GM19035 (cell line): ENCODE measurements around the gene RNF166.

ENCODE experiments used
- ATAC-seq: cut with Tn5 transposase; IDR thresholded peaks from one replicate; pipeline ENCODE4 v1.9.1; 2021; ENCODE audit not compliant: unreplicated experiment

RNF166 gene

DNA sequence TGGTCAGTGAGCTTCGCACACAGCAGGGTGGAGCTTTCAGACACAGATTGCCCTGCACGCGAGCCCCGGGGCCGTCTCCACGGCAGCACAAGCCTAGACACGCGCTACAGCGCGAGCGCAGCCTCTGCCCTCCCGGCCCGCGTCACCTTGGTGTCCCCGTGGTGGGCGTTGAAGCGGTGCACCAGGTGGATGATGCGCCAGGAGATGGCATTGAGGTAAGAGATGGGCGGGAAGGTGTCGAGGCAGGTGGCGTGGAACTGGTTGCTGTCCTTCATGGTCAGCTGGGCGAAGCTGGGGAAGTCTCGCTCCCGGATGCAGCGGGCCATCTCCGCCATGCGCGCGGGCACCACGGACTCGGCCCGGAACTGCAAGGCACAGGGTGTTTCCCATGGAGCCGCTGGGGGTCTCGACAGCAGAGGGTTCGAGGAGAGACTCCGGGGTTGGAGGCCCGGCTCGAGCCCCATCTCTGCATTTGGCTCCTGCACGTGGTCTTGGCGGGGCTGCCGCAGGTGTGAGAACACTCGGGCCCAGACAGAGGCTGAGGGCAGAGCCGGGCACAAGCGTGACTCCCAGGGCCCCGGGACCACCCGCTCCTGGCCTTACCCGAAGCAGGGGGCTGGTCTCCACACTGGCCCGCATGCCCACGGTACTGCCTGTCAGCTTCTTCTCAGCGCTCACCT lies 51.0 kb downstream of the RNF166 start:
- no peak for ATAC-seq

DNA sequence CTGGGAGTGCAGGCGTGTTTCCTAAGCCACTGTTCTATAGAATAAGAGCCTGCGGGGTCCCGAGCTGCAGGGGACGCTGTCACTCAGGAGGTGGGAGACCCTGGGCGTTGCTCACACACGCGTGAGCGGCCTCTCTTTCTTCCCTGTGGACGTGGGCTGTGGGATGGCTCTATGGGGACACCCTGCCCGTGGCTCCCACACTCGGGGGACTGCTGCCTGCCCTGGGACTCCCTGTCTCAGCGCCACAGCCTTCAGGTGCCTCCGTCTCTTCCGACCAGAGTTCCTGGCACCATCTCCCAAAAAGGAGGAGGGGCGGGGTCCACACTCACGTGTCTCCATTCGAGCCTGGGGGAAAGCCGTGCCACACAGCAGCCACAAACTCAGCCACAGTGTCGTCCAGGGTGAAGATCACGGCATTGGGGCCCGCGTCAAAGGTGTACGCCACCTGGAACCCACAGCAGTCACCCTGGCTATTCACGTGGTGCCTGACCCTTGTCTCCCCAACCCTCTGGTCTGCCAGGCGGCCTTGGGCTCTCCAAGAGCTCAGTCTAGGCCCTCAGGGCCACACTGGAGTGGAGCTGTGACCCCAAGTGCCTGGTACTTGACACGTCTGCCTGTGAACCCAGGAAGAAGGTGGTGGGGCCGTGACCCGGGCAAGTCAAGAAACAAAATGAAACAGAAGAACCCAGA lies 51.7 kb downstream of the RNF166 start:
- ATAC-seq: no peak

DNA sequence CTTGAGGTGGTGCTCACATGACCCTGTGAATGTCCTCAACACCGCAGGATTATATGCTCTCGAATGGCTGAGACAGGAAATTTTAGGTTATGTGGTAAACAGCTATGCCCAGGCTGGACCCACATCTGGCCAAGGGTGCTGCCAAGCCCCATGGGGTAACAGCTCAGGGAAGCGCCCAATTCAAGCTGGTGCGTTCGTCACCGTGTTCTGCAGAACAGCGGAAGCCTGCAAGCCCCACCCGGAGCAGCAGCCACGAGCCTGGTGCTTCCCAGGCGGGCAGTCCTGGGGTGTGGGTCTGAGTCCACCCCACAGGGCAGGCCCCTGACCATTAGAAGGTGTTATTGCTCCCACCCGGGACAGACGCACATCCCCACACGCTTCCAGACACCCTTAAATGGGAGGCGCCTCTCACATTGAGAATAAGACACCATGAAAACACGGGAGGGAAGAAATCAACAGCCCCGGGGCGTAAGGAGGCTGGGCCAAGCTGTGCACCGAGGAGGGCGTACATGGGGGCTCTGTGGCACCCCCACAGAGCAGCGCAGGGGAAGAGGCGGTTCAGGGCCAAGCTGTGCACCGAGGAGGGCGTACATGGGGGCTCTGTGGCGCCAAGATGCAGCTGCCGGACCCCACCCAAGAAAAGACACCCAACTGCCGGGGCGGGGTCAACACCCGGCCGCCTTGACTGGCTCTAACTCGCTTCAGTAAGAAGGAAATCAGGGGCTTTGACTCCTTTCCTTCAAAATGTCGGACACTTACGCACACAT lies 52.4 kb downstream of the RNF166 start:
- no peak for ATAC-seq

DNA sequence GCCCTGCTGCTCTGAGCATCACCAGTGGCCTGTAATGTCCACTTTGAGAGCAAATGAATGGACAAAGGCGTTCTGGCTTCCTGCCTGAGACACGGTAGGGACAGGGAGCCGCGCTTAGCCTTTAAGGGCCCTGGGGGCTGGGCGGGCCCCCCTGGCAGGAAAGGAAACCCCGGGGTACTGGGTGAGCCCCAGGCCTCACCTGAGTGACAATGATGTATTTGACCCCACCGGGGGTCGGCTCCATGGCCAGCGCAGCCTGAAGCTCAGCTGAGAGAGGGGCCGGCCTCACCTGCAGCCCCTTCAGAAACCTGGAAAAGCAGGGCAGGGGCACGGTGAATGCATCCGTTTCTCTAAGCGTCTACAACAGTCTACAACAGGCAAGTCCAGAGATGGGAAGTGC lies 53.1 kb downstream of the RNF166 start:
- no peak for ATAC-seq

DNA sequence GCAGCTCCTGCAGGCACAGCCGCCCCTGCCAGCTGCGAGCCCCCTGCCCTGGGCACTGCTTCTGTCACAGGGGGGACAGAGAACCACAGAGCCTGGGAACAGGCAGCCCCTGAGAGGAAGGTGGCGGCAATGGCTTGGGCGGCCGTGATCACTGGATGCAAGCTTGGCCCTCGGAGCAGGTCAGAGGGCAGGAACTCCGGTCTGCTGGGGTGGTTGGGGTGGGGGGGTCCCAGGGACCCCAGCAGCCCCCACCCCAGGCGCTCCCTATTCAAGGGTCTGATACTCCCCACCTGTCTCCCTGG lies 53.5 kb downstream of the RNF166 start:
- no peak for ATAC-seq

DNA sequence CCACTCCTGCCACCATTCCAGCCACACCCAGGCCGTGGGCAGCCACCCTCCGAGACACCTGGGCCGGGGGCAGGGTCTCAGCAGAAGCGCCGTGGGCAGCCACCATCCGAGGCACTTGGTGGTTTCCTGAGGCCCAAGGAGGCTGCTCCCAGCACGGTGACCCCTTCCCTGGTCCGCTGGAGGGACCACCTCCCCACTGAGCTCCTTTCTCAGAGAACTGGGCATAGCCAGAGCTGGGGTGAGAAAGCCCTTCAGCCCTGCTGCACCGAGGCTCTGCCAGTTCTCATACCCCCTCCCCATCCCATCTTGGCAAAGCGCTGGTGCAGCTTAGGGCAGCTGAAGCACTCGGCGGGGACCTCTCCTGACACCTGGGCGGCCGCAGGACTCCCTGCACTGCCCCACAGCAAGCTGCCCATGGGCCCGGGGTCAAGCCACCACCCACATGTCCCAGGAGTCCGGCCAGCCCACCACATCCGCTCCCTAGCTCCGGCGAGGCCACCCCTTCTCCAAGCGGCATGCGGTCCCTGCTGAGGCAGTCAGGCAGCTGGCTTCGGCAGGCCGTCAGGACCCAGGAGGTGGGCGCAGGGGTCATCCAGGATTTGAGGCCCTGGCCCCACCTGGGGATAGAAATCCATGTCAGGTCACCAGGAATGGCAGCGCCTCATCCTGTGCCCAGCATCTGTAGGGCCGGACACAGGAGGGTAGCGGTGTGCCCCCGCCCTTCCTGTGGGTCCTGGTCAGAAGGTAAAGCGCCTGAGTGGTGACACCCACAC lies 54.0 kb downstream of the RNF166 start:
- ATAC-seq: no peak

DNA sequence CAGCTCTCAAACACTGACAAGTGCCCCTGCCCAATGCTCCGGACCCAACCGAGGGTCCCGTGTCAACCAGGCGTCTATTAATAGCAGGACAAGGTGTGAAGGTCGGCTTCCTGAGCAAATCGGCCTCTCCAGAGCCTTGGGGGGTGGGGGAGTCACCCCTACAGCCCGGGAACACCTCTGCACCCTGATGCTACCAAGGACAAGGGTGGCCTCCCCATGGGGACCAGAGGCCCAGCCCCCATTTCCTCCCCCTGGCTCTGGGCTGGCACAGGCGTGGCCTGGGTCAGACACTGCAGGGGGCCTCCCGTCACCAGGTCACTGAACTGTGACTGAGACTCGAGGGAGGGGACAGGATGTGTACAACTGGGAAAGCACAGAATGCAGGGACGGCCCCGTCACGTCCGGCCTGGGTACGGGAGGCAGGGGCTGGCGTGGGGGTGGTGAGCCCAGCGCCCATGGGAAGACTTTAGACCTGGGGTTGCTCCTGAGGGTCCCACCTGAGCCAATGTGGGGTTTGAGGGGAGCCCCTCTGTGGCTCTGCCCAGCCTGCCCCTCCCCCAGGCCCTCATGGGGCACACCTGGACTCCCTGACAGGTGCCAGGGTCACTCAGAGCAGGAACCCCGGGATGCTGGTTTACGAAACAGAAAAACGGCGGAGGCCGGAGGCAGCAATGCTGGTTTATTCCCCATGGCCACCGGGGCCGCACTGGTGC lies 54.8 kb downstream of the RNF166 start:
- ATAC-seq: peak; percentile 66

DNA sequence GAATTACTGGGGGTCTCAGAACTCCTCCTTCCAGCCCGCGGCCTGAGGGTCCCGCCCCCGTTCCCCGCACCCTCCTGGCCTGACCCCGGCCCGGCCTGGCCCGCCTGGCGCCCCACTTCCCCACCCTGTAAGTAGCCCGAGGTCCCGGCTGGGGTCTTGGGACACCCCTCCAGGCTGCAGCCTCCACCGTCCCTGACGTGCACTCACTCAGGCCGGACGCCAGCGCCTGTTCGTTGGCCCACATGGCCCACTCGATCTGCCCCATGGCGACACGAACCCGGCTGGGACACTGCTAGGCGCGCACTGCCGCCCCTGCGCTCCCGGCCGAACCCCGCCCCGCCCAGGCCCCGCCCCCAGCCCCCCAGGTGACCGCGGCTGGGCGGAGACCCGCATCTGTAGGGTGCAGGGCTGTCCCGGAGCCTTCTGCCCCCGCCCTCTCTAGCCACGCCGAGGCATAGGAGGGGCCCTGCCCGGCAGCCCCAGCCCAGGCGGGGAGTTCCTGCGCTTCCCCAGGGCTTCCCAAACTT lies 55.4 kb downstream of the RNF166 start, which contains the start of gene CYBA:
Gene CYBA, minus strand, starts transcription at position 305 of the 527 bp plus-strand sequence. Its CDS starts 40 bp downstream, at position 265.
- ATAC-seq: peak; percentile 75

DNA sequence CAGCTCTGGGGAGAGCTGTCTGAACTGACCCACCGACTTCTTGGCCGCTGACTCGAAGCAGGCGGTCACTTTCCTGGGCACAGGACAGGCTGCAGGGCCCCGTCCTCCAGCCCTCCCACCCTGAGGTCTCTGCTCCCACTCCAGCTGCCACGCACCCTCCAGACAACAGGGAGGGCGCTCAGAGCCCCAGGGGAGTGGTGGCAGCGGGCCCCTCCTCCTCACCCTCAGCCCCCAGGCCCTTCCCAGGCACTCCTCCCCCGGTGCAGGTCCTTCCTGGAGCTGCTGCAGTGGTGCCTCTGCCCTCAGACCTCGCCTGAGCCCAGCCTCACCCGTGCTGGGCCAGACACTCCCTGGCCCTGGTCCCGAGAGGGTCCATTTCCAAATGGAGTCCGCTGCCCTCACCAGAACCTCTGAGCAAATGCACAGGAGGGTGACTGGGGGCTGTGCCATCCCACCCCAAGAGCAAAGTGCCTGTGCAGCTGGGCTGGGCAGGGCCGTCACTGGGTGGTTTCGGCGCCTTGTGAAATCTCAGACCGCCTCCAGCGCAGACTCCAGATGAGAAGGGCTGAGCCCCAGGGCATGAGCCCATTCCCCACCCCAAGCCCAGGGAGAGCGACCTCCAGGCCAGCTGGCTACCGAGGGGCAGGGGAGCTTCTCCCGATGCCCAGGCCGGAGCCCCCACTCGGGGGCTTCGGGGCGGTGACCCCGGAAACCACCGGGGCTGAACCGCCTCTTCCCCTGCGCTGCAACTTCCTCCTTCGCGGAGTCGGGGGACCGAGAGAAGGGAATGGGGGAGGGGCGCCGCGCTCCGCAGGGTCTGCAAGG lies 56.1 kb downstream of the RNF166 start:
- ATAC-seq: peak; percentile 27

DNA sequence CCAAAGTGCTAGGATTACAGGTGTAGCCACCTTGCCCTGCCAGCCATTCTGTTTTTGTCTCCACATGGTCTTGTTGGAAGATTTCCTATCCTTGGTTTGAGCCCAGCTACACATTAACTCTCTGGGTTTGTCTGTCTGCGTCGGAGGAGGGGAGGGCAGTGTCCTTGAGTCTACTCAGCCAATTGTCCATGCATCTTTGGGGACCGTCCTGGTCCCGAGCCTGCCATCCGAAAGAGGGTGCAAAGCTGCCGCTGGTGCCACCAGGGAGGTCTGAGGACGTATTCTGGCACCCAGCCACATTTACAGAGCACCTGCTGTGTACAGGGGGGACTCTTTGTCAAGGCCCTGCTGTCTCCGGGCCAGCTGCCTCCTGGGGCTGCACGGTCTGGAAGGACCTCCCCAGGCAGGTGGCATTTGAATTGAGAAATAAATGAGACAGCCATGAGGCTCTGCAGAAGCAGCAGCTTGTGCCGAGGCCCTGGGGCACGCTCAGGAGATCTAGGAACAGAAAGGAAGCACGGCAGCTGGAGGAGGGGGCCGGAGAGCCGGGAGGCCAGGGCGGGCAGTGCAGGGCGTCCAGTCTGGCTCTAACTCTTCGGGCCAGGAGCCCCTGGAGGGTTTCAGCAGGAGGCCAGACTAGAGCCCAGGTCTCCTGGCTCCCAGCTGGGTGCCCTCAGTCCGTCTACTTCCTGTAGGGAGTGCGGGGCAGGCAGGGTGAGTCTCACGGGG lies 56.8 kb downstream of the RNF166 start:
- ATAC-seq: no peak

DNA sequence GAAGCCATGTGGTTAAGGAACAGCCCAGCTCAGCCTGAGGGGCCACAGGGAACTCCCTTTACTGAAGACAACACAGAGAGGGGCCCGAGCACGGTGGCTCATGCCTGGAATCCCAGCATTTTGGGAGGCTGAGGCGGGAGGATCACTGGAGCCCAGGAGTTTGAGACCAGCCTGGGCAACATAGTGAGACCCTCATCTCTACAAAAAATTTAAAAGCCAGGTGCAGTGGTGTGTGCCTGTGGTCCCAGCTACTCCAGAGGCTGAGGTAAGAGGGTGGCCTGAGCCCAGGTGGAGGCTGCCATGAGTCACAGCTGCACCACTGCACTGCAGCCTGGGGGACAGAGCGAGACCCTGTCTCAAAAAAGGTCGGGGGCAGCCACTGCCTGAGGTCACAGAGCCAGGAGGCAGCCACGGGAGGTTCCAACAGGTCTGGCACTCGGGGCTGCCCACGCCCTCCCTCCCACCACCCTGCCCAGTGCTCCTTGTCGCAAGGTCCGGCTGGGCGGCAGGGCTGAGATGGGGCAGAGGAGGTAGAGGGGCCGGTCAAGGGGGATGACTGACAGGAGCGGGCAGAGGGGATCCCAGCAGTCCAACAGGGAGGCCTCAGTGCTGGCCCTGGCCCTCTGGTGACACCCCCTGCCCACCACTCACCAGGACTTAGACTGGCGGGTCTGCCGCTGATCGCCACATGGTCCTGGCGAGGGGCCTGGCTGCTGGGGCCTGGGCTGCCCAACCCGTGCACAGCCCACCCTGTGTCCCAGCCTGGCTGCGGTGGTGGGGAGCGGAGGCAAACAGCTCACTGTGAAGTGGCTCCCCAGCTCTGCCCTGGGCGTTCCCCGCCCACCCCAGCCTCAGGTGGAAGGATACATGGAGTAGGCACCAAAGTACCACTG lies 58.8 kb downstream of the RNF166 start:
- ATAC-seq: no peak
